K562 (cell line): ENCODE data around the gene TARP.

Experiments
- ETV6 ChIP-seq, 3 experiments: fragments of 150-350 bp in 1 of 3; sonication (generic) in 1 of 3; formaldehyde crosslinking in 1 of 3; IDR thresholded peaks; 2 replicates each; pipeline versions ENCODE4 v1.6.1 to v1.8.0; 2014 to 2022; ENCODE audit warnings: borderline replicate concordance in 2 of 3, low read depth in 2 of 3, antibody characterized with exemption in 1 of 3, low read length in 1 of 3, mild to moderate bottlenecking in 1 of 3, missing genetic modification reagents in 1 of 3
- GATA2 ChIP-seq: sonication (generic); formaldehyde crosslinking; IDR thresholded peaks from 2 replicates; pipeline ENCODE4 v1.4.0; 2020; ENCODE audit warnings: mild to moderate bottlenecking, missing genetic modification reagents
- HES1 ChIP-seq: fragments of 450-650 bp; IDR thresholded peaks from 2 replicates; pipeline ENCODE4 v1.6.1; 2016; ENCODE audit warnings: low read depth, mild to moderate bottlenecking, moderate library complexity
- MYC ChIP-seq, 2 experiments: fragments of 250-450 bp in 1 of 2; sonication (Bioruptor Pico) in 1 of 2; IDR thresholded peaks; 2 replicates each; pipeline versions ENCODE4 v1.5.1 to v1.6.1; 2012 to 2021; ENCODE audit warnings: low read depth in 2 of 2, borderline replicate concordance in 1 of 2, improper control_type of control experiment in 1 of 2, low read length in 1 of 2, mild to moderate bottlenecking in 1 of 2, moderate library complexity in 1 of 2
- POLR2AphosphoS5 ChIP-seq: IDR thresholded peaks from 2 replicates; pipeline ENCODE4 v1.6.1; 2011; ENCODE audit warnings: mild to moderate bottlenecking, low read depth, low read length, moderate library complexity; ENCODE audit not compliant: control insufficient read depth, insufficient read depth
- RAD21 ChIP-seq, 2 experiments: fragments of 250-450 bp in 1 of 2; fragments of 450-650 bp in 1 of 2; sonication (Bioruptor Pico) in 1 of 2; formaldehyde crosslinking in 1 of 2; IDR thresholded peaks in 1 of 2; conservative IDR thresholded peaks in 1 of 2; 2 replicates each; pipeline versions ENCODE4 v1.4.0 to v1.8.0; 2020 to 2022; ENCODE audit warnings: mild to moderate bottlenecking in 2 of 2, moderate library complexity in 1 of 2
- RAD51 ChIP-seq: fragments of 450-650 bp; IDR thresholded peaks from 2 replicates; pipeline ENCODE4 v1.7.1; 2016; ENCODE audit warnings: low read depth, mild to moderate bottlenecking, borderline replicate concordance
- SAFB2 ChIP-seq: fragments of 200-400 bp; formaldehyde crosslinking; IDR thresholded peaks from 2 replicates; pipeline ENCODE4 v1.6.1; 2018; ENCODE audit warnings: borderline replicate concordance, low read length, low read depth, moderate library complexity; ENCODE audit not compliant: severe bottlenecking
- TAF1 ChIP-seq: IDR thresholded peaks from 2 replicates; pipeline ENCODE4 v1.6.1; 2011; ENCODE audit warnings: mild to moderate bottlenecking, low read length, moderate library complexity; ENCODE audit not compliant: insufficient read depth, control insufficient read depth, severe bottlenecking; ENCODE audit errors: extremely low read depth
- TAF15 ChIP-seq: fragments of 200-400 bp; formaldehyde crosslinking; IDR thresholded peaks from 2 replicates; pipeline ENCODE4 v1.6.1; 2017; ENCODE audit warnings: mild to moderate bottlenecking, low read depth, low read length, moderate library complexity
- TF ChIP-seq, protein P1 (sequence below): fragments of 250-450 bp; sonication (Bioruptor Pico); IDR thresholded peaks from 2 replicates; pipeline ENCODE4 v1.8.0; 2021; ENCODE audit warnings: moderate library complexity, mild to moderate bottlenecking, inconsistent platforms

GRCh38 chr7:38262545-38262944, 10.9 kb downstream of the TARP start:
- TF ChIP-seq SAFB2 (no peak), RAD21 (CRISPR knock-in tag; conservative IDR thresholded peaks at IDR 0.05 in 1 of 2, IDR thresholded peaks at IDR 0.05 in 1 of 2) (no peak), MYC (IDR thresholded peaks at IDR 0.05; ENCODE audit: low read depth, low read length) (no peak), MYC (CRISPR knock-in tag; IDR thresholded peaks at IDR 0.05; ENCODE audit: borderline replicate concordance, low read depth) (no peak), HES1 (no peak), GATA2 (no peak), ETV6 (IDR thresholded peaks at IDR 0.05; ENCODE audit: borderline replicate concordance in 1 of 2, low read depth in 2 of 2, low read length in 1 of 2) (no peak), ETV6 (CRISPR knock-in tag; IDR thresholded peaks at IDR 0.05; ENCODE audit: borderline replicate concordance) (no peak), TAF1 (no peak), RAD51 (no peak), TAF15 (no peak), POLR2AphosphoS5 (no peak)
- TF ChIP-seq, protein P1, sequence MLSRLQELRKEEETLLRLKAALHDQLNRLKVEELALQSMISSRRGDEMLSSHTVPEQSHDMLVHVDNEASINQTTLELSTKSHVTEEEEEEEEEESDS (CRISPR knock-in tag), result no peak
